ENCODE results near the gene JRKL. TPM values are rescaled to one million over a fixed set of nuclear protein-coding genes. Genes with fewer than 3 reads are reported as not detected.
A peak's percentile ranks its signal among the peaks of the same experiment; 100 is the strongest.

The JRKL gene
- total and polyA plus RNA-seq, 2 of the 8 experiments (the other 6 are each of a cell fraction or from before 2014, with no cell fraction given) = 1.4 to 4.9 TPM

- TF ChIP-seq ATF3 (IDR thresholded peaks at IDR 0.05; ENCODE audit: insufficient read depth, low read depth, low read length) (no peak), EGR1 (IDR thresholded peaks at IDR 0.05; ENCODE audit: borderline replicate concordance, low read depth, low read length) (no peak), RXRA (IDR thresholded peaks at IDR 0.05; ENCODE audit: insufficient read depth, low read depth, low read length) (no peak), RNF2 (IDR thresholded peaks at IDR 0.05; ENCODE audit: borderline replicate concordance, low read depth, low read length, missing control alignments, poor library complexity, severe bottlenecking) (no peak), NRF1 (IDR thresholded peaks at IDR 0.05; ENCODE audit: low read depth, low read length) (peak; percentile 23; the same call in 1 of the 2 replicates), KDM5A (IDR thresholded peaks at IDR 0.05; ENCODE audit: low read length) (no peak), TEAD4 (IDR thresholded peaks at IDR 0.05; ENCODE audit: low read depth, low read length) (peak; percentile 73), CHD2 (IDR thresholded peaks at IDR 0.05; ENCODE audit: low read length) (0 out of 2 replicates have a peak, but pooled peaks have one; percentile 16), TCF12 (IDR thresholded peaks at IDR 0.05; ENCODE audit: low read depth, low read length) (0 out of 2 replicates have a peak, but pooled peaks have one; percentile 62), MAFK (IDR thresholded peaks at IDR 0.05; ENCODE audit: low read depth, low read length) (no peak), USF2 (IDR thresholded peaks at IDR 0.05; ENCODE audit: low read length) (no peak), RAD21 (IDR thresholded peaks at IDR 0.05 in 1 of 2, conservative IDR thresholded peaks at IDR 0.05 in 1 of 2; ENCODE audit: low read depth in 2 of 2, low read length in 2 of 2) (peak; percentile 87 to 93), ATF2 (IDR thresholded peaks at IDR 0.05; ENCODE audit: low read length) (no peak), HDAC6 (IDR thresholded peaks at IDR 0.05; ENCODE audit: low read depth, low read length) (no peak), MAX (IDR thresholded peaks at IDR 0.05) (0 out of 2 replicates have a peak, but pooled peaks have one; percentile 28), E2F6 (IDR thresholded peaks at IDR 0.05) (no peak), JUN (IDR thresholded peaks at IDR 0.05; ENCODE audit: low read depth, low read length) (no peak), KDM1A (IDR thresholded peaks at IDR 0.05; ENCODE audit: borderline replicate concordance, low read length) (no peak)
Observed at GRCh38 chr11:96342961-96343711, 46.7 kb upstream of the JRKL start, which contains the start of gene MAML2 (continued).
